CD4-positive, alpha-beta memory T cell (primary cell): ENCODE measurements around the gene ARAP1. TPM values are rescaled to one million over a fixed set of nuclear protein-coding genes. Genes with fewer than 3 reads are reported as not detected.
A peak's percentile ranks its signal among the peaks of the same experiment; 100 is the strongest.

Source experiments
- CTCF ChIA-PET: fragments of 350-600 bp; sonication (Branson Sonifier 250); formaldehyde crosslinking; loops from one replicate; lab custom pipeline; 2021; ENCODE audit warnings: inconsistent platforms; ENCODE audit not compliant: partially characterized antibody; lab: Charles Lee
- POLR2A ChIA-PET: fragments of 350-600 bp; sonication (Branson Sonifier 250); formaldehyde crosslinking; loops from one replicate; lab custom pipeline; 2021; ENCODE audit not compliant: partially characterized antibody; lab: Charles Lee
- DNase-seq, 5 donors: peaks; one replicate each; pipeline versions ENCODE4 v3.0.0 to v3.0.0-alpha.2; 2020 to 2022; ENCODE audit warnings: mixed read lengths in 1 of 5
- H3K27ac ChIP-seq: one replicate; pipeline ENCODE4 v1.7.0; 2013; ENCODE audit warnings: low read depth, low read length
- H3K27me3 ChIP-seq: 2 replicates; pipeline ENCODE4 v1.7.0; 2013; ENCODE audit warnings: mild to moderate bottlenecking, low read length, moderate library complexity; ENCODE audit not compliant: insufficient read depth
- H3K36me3 ChIP-seq: 2 replicates; pipeline ENCODE4 v1.7.0; 2013; ENCODE audit warnings: mild to moderate bottlenecking, low read length, moderate library complexity; ENCODE audit not compliant: insufficient read depth
- H3K4me1 ChIP-seq: 2 replicates; pipeline ENCODE4 v1.7.0; 2013; ENCODE audit warnings: mild to moderate bottlenecking, low read length, moderate library complexity; ENCODE audit not compliant: insufficient read depth
- H3K4me3 ChIP-seq, 2 donors: one replicate each; pipeline ENCODE4 v1.7.0; 2013; ENCODE audit warnings: low read length in 2 of 2, mild to moderate bottlenecking in 1 of 2
- H3K9me3 ChIP-seq, 2 donors: one replicate each; pipeline ENCODE4 v1.7.0; 2013; ENCODE audit warnings: low read length in 2 of 2, control low read depth in 1 of 2; ENCODE audit not compliant: control insufficient read depth in 1 of 2
- H3K27ac Mint-ChIP-seq, 7 donors: one replicate each; pipeline ENCODE4 v1.8.0; 2020 to 2021; ENCODE audit warnings: mixed read lengths in 7 of 7, mild to moderate bottlenecking in 6 of 7, inconsistent platforms in 3 of 7, moderate library complexity in 3 of 7
- H3K27me3 Mint-ChIP-seq, 2 donors: one replicate each; pipeline ENCODE4 v1.8.0; 2020 to 2021; ENCODE audit warnings: mixed read lengths in 2 of 2
- H3K36me3 Mint-ChIP-seq, 2 donors: one replicate each; pipeline ENCODE4 v1.8.0; 2020 to 2021; ENCODE audit warnings: mixed read lengths in 2 of 2, inconsistent platforms in 1 of 2, mild to moderate bottlenecking in 1 of 2
- H3K4me1 Mint-ChIP-seq, 4 donors: one replicate each; pipeline ENCODE4 v1.8.0; 2020 to 2021; ENCODE audit warnings: mixed read lengths in 4 of 4, mild to moderate bottlenecking in 1 of 4
- H3K4me3 Mint-ChIP-seq, 8 donors: one replicate each; pipeline ENCODE4 v1.8.0; 2020 to 2021; ENCODE audit warnings: mixed read lengths in 8 of 8, mild to moderate bottlenecking in 7 of 8, moderate library complexity in 6 of 8, inconsistent platforms in 3 of 8
- H3K9me3 Mint-ChIP-seq, 8 donors: one replicate each; pipeline ENCODE4 v1.8.0; 2020 to 2021; ENCODE audit warnings: mixed read lengths in 8 of 8, mild to moderate bottlenecking in 5 of 8, inconsistent platforms in 3 of 8, moderate library complexity in 1 of 8
- intact Hi-C: fragments of 100-400 bp; cut with micrococcal nuclease; formaldehyde crosslinking; loops from one replicate; pipeline ENCODE4 v1.15.1; 2023
- polyA plus RNA-seq, 2 donors: library from polyadenylated mRNA; unstranded; fragments of 300-500 nt; fragmentation: Illumina TruSeq; gene quantifications; one replicate each; pipeline ENCODE4 v1.2.3, GENCODE V29; 2021
- total RNA-seq, 2 experiments: library from RNA; stranded (reverse); gene quantifications; one replicate each; pipeline ENCODE4 v1.2.3, GENCODE V29; 2021

ARAP1 gene
- total and polyA plus RNA-seq, 4 experiments from 2014 or later = 9.5 to 157 (median 90.1) TPM

DNA sequence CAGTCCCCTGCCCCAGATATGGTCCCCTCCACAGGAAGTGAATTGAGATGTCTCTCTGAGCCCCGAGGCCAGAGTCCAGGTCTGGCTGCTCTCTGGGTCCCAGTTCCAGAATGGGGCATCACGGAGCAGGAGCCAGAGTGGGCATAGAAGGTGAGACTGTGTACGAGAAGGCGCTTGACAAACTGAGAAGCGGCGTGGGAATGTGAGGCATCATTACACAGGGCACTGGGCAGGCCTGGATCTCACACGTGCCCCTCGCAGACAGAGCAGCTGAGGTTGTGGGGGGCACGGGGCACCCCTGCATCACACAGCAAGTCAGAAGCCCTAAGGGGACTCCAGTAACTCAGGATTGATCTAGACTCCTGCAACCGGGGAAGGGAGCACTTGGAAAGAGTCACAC is 32.5 kb upstream of the ARAP1 start:
- no peak overlapping the region for H3K27ac Mint-ChIP-seq
- Histone ChIP-seq H3K4me1 (peaks cover 25% of the 10 kb centered on the region), H3K27ac (no peak overlapping the region), H3K4me3 (no peak overlapping the region), H3K9me3 (no peaks in the 10 kb centered on the region), H3K36me3 (no peaks in the 10 kb centered on the region), H3K27me3 (no peaks in the 10 kb centered on the region)
- ChIA-PET POLR2A (no interaction called here), CTCF (no interaction called here)
- no peak overlapping the region for H3K4me3 Mint-ChIP-seq
- H3K36me3 Mint-ChIP-seq = no peaks in the 10 kb centered on the region
- DNase-seq = no peak
- intact Hi-C loops = no loop called here
- H3K27me3 Mint-ChIP-seq = no peaks in the 10 kb centered on the region
- H3K9me3 Mint-ChIP-seq = peaks cover 0 to 3% (median 0%) of the 10 kb centered on the region in 8 donors
- H3K4me1 Mint-ChIP-seq = peaks cover 7 to 28% (median 17%) of the 10 kb centered on the region in 4 donors

DNA sequence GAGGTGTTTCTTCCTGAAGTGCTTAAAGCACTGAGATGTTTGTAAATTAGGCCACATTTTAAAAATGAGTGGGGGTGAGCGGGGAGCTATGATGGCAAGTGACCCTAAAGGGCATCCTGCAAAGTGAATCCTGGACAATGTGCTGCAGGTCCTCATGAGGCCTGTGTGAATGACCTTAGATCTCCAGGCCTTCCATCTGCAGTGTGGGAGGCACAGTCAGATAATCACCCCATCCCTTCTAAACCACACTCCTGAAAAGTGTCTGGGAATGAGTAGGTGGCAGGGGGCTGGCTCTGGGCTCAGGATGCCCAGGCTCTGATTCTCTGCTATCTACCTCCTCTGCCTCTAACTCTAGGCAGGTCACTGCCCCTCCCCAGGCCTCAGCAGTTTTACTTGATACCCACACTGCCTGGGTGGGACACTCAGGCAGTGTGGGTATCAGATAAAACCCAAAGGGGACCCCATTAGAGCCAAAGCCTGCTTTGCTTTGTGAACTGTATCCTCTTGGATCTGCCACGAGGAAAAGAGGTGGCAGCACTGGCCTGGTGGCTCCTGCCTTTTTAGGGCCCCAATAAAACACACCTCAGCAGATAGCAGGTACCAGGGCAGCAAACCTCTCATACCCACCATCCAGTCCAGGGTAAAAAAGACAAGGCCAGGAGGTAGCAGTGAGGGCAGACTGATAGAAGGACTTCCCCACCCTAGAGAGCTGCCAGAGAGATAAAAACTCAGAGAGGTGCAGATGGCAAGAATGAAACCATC is 31.1 kb upstream of the ARAP1 start:
- intact Hi-C loops = no loop called here
- Histone ChIP-seq H3K4me1 (peaks cover 31% of the 10 kb centered on the region), H3K27me3 (no peaks in the 10 kb centered on the region), H3K27ac (no peak overlapping the region), H3K9me3 (no peaks in the 10 kb centered on the region), H3K4me3 (no peak overlapping the region), H3K36me3 (no peaks in the 10 kb centered on the region)
- ChIA-PET CTCF (interaction anchor here (1.8 to 2.7 kb wide), 2 partner anchors 10 to 29 kb away, joined by 7 to 20 read pairs; partner anchors contain the start of gene STARD10), POLR2A (interaction anchor here (1.1 to 3.8 kb wide), 3 partner anchors 10 to 44 kb away, joined by 3 to 31 read pairs (median 10); partner anchors contain the start of gene STARD10)
- H3K4me1 Mint-ChIP-seq = peaks cover 10 to 41% (median 23%) of the 10 kb centered on the region in 4 donors
- peak overlapping the region in 5 of 7 donors; percentile 14 to 77 (median 48) for H3K27ac Mint-ChIP-seq
- H3K27me3 Mint-ChIP-seq = no peaks in the 10 kb centered on the region
- H3K9me3 Mint-ChIP-seq = peaks cover 0 to 3% (median 0%) of the 10 kb centered on the region in 8 donors
- no peaks in the 10 kb centered on the region for H3K36me3 Mint-ChIP-seq
- no peak for DNase-seq
- H3K4me3 Mint-ChIP-seq = peak overlapping the region in 4 of 8 donors; percentile 2 to 86 (median 82)

DNA sequence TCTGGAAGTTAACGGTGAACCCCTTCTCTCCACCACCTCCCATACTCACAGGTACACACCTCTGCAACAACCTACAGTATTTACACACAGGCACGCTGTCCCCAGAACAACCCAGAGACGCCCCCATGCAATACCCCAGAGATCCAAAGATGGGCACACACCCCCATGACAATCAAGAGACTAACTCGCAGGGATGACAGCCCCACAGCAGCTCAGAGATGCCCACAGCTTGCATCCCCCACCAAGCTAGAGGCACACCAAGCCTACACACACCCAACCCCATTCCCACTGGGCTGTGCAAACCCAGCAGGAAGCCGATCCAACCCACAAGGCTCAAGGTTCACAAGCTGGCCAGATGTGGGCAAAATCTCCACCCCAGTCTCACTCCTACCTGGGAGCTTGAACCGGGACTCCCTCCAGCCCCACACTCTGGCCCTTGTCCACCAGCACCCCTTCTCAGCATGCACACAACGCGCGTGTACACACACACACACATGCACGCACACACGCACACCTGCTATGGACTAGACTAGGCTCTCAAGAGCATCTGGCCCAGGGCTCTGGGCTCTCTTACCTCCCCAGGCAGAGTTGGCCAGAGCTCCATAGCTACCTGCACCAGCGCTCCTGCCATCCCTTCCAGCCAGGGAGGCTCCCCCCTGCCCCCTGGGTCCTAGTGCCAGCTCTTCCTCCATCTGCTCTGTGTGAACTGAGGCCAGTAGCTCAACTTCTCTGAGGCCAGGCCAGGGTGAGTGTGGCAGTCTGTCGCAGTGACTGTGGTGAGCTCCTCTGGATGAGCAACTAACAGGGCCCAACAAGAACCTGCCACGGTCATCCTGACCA is 30.1 kb upstream of the ARAP1 start:
- Histone ChIP-seq H3K36me3 (no peaks in the 10 kb centered on the region), H3K27me3 (no peaks in the 10 kb centered on the region), H3K27ac (peak overlapping the region; percentile 43), H3K4me1 (peaks cover 31% of the 10 kb centered on the region), H3K9me3 (no peaks in the 10 kb centered on the region), H3K4me3 (peak overlapping the region; percentile 23 to 52)
- Mint-ChIP-seq H3K4me3 (peak overlapping the region; percentile 79 to 86 (median 84)), H3K4me1 (peaks cover 10 to 46% (median 23%) of the 10 kb centered on the region in 4 donors), H3K9me3 (peaks cover 0 to 3% (median 0%) of the 10 kb centered on the region in 8 donors), H3K27ac (peak overlapping the region; percentile 62 to 93 (median 77)), H3K36me3 (no peaks in the 10 kb centered on the region), H3K27me3 (no peaks in the 10 kb centered on the region)
- POLR2A ChIA-PET = interaction anchor here (0.8 to 3.8 kb wide), 10 partner anchors 8 to 360 kb away, joined by 3 to 31 read pairs (median 5); partner anchors contain the start of genes FCHSD2 and STARD10
- intact Hi-C loops = loop anchor here (1.0 kb wide), 1 partner anchor 11 kb away; no protein-coding TSS in a partner anchor
- no peak for DNase-seq
- CTCF ChIA-PET = interaction anchor here (1.1 to 2.7 kb wide), 3 partner anchors 11 to 57 kb away, joined by 5 to 20 read pairs (median 7); partner anchors contain the start of gene STARD10

DNA sequence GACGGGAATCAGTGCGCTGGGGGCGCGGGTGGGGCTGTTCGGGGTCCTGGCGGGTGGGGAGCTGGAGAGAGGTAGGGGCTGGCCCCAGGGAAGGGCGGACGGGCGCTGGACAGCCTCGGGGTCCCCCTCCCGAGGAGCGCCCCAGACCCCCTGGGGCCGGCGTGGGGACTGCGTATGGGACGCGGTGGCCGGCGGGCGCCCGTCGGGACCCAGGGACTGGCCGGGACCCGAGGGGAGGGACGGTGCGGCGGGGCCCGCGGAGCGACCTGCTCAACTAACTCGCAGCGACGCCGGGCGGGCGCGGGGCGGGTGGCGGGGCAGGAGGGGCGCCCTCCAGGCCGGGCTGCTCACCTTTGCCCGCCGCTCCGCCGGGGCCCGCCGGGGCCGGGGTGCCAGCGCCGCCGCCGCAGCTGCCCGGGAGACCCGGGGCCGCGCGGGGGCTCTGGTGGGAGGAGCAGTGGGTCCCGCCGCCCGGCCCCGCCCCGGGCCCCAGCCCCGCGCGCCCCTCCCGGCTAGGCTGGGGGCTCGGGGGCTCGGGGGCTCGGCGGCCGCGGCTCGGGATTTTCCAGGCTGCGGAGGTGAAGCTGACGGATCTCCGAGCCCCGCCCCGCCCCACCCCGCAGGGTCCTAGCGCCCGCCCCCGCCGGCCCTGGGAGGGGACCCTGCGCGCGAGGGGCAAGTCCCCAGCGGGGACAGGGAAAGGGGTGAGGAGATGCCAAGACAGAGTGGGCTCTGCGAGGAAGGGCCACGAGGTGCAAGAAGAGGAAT is 29.3 kb upstream of the ARAP1 start:
- Mint-ChIP-seq H3K4me3 (peak overlapping the region; percentile 79 to 86 (median 84)), H3K27me3 (no peaks in the 10 kb centered on the region), H3K36me3 (no peaks in the 10 kb centered on the region), H3K27ac (peak overlapping the region; percentile 55 to 93 (median 76)), H3K9me3 (peaks cover 0 to 3% (median 0%) of the 10 kb centered on the region in 8 donors), H3K4me1 (peaks cover 11 to 55% (median 24%) of the 10 kb centered on the region in 4 donors)
- H3K27ac ChIP-seq = peak overlapping the region; percentile 43
- ChIA-PET POLR2A (interaction anchor here (0.8 to 3.8 kb wide), 10 partner anchors 9 to 361 kb away, joined by 3 to 31 read pairs (median 6); partner anchors contain the start of genes FCHSD2 and STARD10), CTCF (interaction anchor here (1.1 to 2.7 kb wide), 4 partner anchors 12 to 56 kb away, joined by 5 to 20 read pairs (median 6); partner anchors contain the start of gene STARD10)
- peak; percentile 52 to 75 (median 57) for DNase-seq
- peaks cover 31% of the 10 kb centered on the region for H3K4me1 ChIP-seq
- H3K9me3 ChIP-seq = no peaks in the 10 kb centered on the region
- H3K36me3 ChIP-seq = no peaks in the 10 kb centered on the region
- no peaks in the 10 kb centered on the region for H3K27me3 ChIP-seq
- H3K4me3 ChIP-seq = peak overlapping the region; percentile 35 to 52
- intact Hi-C loops = loop anchor here (1.0 kb wide), 1 partner anchor 12 kb away; no protein-coding TSS in a partner anchor

DNA sequence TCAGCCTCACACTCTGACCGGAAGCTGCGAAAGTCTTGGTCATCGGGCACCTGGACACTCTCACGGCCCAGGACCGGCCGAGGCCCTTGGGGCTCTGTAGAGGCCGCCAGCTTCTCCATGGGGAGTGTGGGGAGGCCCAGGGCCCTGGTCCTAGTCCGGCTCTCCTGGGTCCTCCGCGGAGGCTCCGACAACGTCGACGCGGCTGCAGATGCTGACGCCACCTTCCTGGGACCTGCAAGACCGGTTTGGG is 28.8 kb upstream of the ARAP1 start:
- peaks cover 31% of the 10 kb centered on the region for H3K4me1 ChIP-seq
- H3K36me3 ChIP-seq = no peaks in the 10 kb centered on the region
- no peaks in the 10 kb centered on the region for H3K9me3 ChIP-seq
- Mint-ChIP-seq H3K27me3 (no peaks in the 10 kb centered on the region), H3K4me1 (peaks cover 11 to 60% (median 26%) of the 10 kb centered on the region in 4 donors), H3K4me3 (peak overlapping the region; percentile 62 to 79 (median 70)), H3K36me3 (no peaks in the 10 kb centered on the region), H3K9me3 (peaks cover 0 to 3% (median 0%) of the 10 kb centered on the region in 8 donors), H3K27ac (peak overlapping the region in 4 of 7 donors; percentile 55 to 74 (median 61))
- no peak for DNase-seq
- intact Hi-C loops = no loop called here
- POLR2A ChIA-PET = interaction anchor here (1.2 to 3.8 kb wide), 6 partner anchors 9 to 362 kb away, joined by 4 to 31 read pairs (median 6); partner anchors contain the start of genes FCHSD2 and STARD10
- peak overlapping the region; percentile 24 for H3K27ac ChIP-seq
- H3K27me3 ChIP-seq = no peaks in the 10 kb centered on the region
- CTCF ChIA-PET = interaction anchor here (1.3 to 2.7 kb wide), 2 partner anchors 12 to 32 kb away, joined by 6 to 20 read pairs; partner anchors contain the start of gene STARD10
- H3K4me3 ChIP-seq = peak overlapping the region; percentile 34 to 35
